ENCODE data around the gene PLPPR5. TPM values are rescaled to one million over a fixed set of nuclear protein-coding genes. Genes with fewer than 3 reads are reported as not detected.

The PLPPR5 gene
- total and polyA plus RNA-seq, 10 of the 15 experiments (the other 5 are each of a cell fraction or from before 2014, with no cell fraction given): under 0.01 to 0.11 (median 0.02) TPM; not detected in 7

DNA sequence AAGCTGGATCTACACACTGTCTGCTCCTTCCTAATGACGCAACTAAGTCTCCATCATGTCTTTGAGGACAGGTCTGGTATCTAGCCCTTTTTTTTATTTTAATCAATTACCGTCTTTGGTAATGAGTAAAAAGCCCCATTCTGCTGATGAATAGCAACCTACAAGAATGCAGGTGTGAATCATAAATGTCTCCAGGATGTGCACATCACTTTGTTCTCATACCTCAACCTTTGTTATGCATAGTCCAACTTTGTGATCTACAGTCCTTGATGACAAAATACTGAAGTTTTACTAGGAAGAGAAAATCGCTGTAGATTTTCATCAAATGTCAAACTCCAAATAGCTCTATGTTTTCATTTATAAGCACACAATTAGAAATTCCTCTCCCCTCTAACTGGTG lies 39.3 kb downstream of the PLPPR5 start:
- TF ChIP-seq, protein P1, sequence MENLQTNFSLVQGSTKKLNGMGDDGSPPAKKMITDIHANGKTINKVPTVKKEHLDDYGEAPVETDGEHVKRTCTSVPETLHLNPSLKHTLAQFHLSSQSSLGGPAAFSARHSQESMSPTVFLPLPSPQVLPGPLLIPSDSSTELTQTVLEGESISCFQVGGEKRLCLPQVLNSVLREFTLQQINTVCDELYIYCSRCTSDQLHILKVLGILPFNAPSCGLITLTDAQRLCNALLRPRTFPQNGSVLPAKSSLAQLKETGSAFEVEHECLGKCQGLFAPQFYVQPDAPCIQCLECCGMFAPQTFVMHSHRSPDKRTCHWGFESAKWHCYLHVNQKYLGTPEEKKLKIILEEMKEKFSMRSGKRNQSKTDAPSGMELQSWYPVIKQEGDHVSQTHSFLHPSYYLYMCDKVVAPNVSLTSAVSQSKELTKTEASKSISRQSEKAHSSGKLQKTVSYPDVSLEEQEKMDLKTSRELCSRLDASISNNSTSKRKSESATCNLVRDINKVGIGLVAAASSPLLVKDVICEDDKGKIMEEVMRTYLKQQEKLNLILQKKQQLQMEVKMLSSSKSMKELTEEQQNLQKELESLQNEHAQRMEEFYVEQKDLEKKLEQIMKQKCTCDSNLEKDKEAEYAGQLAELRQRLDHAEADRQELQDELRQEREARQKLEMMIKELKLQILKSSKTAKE (IDR thresholded peaks at IDR 0.05; ENCODE audit: low read depth, poor library complexity, severe bottlenecking): no peak
- TF ChIP-seq SMARCA5 (IDR thresholded peaks at IDR 0.05) (no peak), ZNF592 (IDR thresholded peaks at IDR 0.05) (no peak), PAX8 (IDR thresholded peaks at IDR 0.05) (no peak), ETV6 (conservative IDR thresholded peaks at IDR 0.05 in 1 of 2, IDR thresholded peaks at IDR 0.05 in 1 of 2; ENCODE audit: borderline replicate concordance in 1 of 2, low read depth in 1 of 2) (no peak), E4F1 (IDR thresholded peaks at IDR 0.05; ENCODE audit: borderline replicate concordance, partially characterized antibody) (no peak), SMAD1 (IDR thresholded peaks at IDR 0.05; ENCODE audit: low read depth, partially characterized antibody) (no peak), USF2 (IDR thresholded peaks at IDR 0.05; ENCODE audit: borderline replicate concordance, low read depth, low read length) (no peak), HDAC2 (IDR thresholded peaks at IDR 0.05) (no peak), ZNF384 (IDR thresholded peaks at IDR 0.05; ENCODE audit: borderline replicate concordance, low read depth, low read length) (no peak), KAT2A (conservative IDR thresholded peaks at IDR 0.05; ENCODE audit: control insufficient read depth, low read depth, low read length) (no peak), ASH2L (IDR thresholded peaks at IDR 0.05; ENCODE audit: borderline replicate concordance, low read depth) (no peak)
- H3K4me1 ChIP-seq (ENCODE audit: control insufficient read depth, insufficient read depth, low read length): no peaks in the 10 kb centered on the region
- no peaks in the 10 kb centered on the region for H3K9me3 ChIP-seq (replicated peaks; ENCODE audit: control insufficient read depth, insufficient read depth, low read length)
- no peak overlapping the region for H3K27ac ChIP-seq (ENCODE audit: control insufficient read depth, insufficient read depth)
- H3K27me3 ChIP-seq (replicated peaks in 1 of 2; ENCODE audit: control insufficient read depth in 2 of 2, insufficient read depth in 2 of 2, low read length in 1 of 2): no peaks in the 10 kb centered on the region
- RAD21 ChIA-PET (ENCODE audit: unreplicated experiment): no interaction called here
- ATAC-seq (no peak), DNase-seq (ENCODE audit: low read depth, low spot score) (no peak), FAIRE-seq (no peak)
- no peak overlapping the region for H3K4me2 ChIP-seq (ENCODE audit: control insufficient read depth, insufficient read depth)
- CTCF ChIA-PET: no interaction called here
- 10% methylated on average over 3 of the region's 3 CpGs for WGBS (ENCODE audit: insufficient coverage, insufficient replicate concordance, low lambda C conversion rate, missing lambda C conversion rate)
- H3K36me3 ChIP-seq (ENCODE audit: control insufficient read depth in 2 of 2, insufficient read depth in 2 of 2, low read length in 1 of 2): no peaks in the 10 kb centered on the region
- SMC1A ChIA-PET (ENCODE audit: uncharacterized antibody, unreplicated experiment): no interaction called here
- no peak overlapping the region for H2AFZ ChIP-seq (ENCODE audit: control insufficient read depth, low read depth, low read length)
- no peaks in the 10 kb centered on the region for H3K79me2 ChIP-seq (ENCODE audit: control insufficient read depth, insufficient read depth, low read length)
- H4K20me1 ChIP-seq (ENCODE audit: control insufficient read depth, insufficient read depth): no peaks in the 10 kb centered on the region
- no peak overlapping the region for H3K9ac ChIP-seq (ENCODE audit: control insufficient read depth, insufficient read depth, low read length)
- no TSS peak for BruUV-seq (replicated peaks)
- H3K4me3 ChIP-seq: no peak overlapping the region
- in situ Hi-C loops (cut with MboI): no loop called here
- POLR2A ChIA-PET: no interaction called here
- intact Hi-C loops (cut with micrococcal nuclease; ENCODE audit: unreplicated experiment): no loop called here

Data from GM12878 (cell line).